8988T (cell line): ENCODE data around the gene LRMDA.
A peak's percentile ranks its signal among the peaks of the same experiment; 100 is the strongest.

Experiments used
- DNase-seq: peaks from one replicate; pipeline ENCODE4 v3.0.0; 2011

Gene LRMDA

DNA sequence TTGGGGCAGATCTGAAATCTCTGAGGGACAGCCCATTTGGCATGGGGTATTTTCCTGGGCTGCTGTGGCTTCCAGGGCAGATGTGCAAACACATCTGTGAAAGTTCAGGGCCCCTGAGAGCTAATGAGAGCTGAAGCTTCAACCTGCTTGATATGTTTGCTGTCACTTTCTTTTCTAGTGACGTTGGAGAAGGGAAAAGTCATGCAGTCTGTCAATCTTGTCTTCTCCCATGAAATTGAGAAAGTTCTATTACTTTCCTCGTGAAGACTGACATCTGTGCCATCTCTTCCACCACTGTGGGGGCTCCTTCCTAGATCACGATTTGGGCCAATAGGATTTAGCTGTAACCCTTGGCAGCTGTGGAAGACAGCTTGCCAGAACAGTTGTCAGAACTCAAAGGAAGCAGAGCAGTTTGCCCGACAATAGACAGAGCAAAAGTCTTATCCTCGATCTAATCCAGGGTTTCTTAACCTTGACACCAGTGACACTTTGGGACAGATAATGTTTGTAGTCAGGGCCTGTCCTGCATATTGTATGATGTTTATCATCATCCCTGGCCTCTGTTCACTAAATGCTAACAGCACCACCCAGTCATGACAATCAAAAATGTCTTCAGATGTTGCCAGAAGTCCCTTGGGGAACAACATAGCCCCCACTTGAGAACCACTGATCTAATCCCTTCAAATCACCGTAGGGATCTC is 586.5 kb downstream of the LRMDA start:
- DNase-seq: no peak

DNA sequence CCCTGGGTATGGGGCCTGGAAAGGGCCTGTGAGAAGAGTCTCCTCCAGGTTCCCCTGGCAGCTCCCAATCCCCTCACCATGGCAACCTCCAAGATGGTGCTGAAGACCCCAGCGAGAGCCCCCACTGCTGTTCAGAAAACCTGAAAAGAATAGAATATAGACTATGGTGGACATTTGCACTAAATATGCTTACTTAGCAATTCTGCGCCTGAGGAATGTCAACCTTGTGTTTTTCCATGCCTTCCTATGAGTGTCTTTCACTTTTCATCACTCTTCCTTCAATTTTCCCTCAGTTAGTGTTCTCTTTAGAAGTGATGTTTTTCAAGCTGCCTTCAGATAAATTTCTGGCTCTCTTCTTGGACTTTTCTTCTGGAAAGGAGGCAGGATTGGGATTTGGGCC is 589.2 kb downstream of the LRMDA start:
- no peak for DNase-seq

DNA sequence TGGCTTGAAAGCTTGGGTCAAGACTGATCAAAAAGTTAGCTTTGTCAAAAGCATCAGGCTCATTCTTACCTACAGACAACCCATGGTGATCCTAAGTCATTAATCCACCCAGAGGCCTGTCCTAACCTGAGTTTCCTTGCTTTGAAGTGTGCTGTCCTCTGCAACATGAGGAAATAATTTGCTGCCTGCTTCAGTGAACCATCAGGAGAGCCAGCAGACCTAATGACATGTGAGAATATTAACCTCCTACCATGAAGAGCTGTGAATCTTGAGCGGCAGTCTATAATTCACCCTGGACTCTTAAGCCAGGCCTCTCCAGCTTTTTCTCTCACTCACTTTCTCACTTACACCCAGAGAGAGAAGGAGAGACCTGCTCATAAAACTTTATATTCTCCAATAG is 590.0 kb downstream of the LRMDA start:
- DNase-seq: no peak

DNA sequence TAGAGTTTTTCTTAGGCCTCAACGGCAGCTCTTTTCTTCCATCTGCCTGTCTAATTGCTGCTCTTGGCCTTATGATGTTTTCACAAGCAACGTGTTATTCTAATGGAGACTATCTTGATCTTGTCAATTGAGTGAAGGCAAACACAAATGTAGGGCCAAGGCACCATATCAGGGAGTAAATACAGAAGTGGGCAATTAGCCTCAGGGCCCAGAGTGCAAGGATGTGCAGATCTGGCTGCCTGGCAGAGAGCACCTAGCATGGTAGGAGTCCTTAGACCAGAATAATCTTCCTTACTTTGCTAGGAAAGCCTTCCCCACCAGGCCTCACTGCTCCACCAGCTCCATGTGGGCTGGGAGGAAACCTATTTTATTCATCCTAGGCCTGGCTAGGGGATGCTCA is 590.9 kb downstream of the LRMDA start:
- DNase-seq: no peak

DNA sequence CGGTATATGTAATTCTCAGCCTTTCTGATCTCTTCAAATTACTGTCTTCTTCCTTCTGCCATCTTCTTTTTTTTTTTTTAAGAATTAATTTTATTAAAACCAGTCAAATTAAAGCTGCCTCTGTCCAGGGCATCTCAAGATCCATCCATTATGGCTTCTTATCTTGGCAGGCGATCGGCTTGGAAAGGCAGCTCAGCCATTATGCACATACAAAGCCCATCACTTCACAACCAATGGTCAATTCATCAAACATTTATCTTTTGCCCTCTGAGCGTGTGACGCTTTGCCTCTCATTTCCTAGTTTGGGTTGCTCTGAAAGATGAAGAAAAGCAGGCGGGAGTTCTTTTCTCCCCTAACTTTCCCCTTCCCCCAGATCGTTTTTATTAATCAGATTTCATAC is 591.6 kb downstream of the LRMDA start:
- no peak for DNase-seq

DNA sequence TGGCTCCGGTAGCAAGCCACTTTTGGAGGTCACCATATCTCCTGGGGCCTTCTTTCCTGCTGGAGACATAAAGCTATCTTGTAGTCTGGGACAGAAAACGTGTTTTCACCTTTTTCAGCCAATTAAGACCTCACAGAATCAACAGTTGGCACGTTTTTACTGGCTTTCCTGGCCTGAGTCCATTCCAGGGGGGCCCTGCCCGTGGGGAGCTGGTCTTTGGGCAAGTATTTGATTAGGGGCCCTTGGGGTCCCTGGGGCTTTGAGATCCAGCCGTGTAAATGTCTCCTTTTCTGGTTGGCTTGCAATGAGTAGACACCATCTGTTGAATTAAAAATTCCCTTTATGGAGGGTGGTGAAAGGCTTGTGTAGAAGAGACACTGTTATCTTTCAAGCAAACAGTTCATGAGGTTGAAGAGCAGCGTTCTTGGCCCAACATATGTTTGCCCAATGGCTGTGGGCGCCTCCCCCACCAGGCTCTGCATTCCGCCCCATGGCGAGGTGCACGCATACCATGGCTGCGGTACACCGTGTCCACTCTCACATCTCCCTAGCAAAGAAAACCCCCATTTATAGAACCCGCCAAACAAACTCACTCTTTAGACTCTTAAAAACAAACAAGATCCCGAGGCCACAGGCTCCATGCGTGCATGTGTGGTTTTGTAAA is 593.2 kb downstream of the LRMDA start:
- no peak for DNase-seq

DNA sequence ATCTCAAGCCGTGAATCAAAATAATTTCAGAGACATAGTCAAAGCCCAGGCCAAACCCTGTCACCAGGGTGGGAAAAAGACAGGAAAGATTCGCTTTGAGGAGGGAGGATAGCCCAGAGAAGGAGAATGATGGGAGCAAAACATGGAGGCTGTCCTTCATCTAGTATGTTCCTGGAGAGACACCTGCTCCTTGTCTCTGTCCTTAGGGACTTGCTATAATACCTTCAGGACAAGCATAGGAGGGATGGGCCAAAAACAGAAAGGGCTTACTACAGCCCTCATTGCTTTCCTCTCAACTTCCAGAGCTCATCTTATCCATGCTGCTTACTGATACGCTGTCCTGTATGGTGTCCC is 593.7 kb downstream of the LRMDA start:
- no peak for DNase-seq

DNA sequence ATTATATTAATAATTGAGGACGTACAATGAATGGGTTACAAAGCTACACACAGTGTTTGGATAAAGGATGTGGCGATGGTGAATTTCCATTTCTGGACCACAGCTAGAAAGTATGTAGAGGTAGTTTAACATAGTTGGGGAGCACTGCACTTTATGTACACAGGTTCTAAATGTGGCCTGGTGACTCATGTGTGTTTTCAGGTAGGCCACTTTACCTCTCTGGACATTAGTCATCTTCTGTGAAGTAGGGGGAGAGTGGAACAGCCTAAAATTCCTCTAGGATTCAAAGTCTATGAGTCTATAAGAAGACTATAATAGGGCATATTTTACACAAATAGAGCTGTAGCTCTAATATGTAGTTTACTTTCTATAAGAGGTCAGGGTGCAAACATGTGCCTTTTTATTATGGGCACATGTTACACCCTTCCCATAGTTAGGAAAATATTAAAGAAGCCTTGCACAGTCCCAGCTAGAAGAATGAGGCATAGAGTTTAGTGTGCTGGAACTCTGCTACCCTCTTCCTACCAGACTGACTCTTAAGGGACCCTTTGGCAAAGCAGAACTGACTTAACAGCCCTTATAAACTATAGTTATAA is 594.9 kb downstream of the LRMDA start:
- DNase-seq: no peak

DNA sequence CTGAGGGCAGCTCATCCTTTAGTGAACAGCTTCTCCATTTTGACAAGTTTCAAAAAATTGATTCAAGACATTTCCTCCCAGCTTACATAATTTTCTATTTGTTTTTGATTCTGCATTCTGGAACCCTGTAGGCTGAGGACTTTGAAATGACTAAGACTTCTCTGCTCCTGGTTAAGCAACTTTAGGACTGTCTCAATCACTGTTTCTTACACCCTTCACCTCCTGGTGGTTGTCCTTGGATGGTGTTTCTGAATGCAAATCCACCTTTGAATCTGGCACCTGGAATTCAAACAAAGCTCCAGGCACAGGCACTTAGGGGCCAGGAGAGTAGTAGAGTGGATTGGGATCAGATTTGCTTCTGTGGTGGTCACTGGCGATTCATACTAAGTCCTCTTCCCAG is 595.5 kb downstream of the LRMDA start:
- no peak for DNase-seq

DNA sequence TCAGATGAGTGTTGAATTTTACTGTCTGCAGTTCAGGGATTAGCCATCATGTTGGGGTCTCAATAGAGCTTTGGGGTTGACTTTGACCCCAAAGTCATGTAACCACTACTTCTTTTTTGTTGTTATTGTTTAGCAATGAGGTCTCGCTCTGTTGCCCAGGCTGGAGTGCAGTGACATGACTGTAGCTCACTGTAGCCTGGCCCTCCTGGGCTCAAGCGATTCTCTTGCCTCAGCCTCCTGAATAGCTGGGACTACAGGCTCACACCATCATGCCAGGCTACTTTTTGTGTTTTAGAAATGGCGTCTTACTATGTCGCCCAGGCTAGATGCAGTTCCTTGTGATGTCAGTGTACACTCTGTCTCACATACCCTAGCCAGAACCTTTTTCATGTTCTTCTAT is 598.4 kb downstream of the LRMDA start:
- no peak for DNase-seq

DNA sequence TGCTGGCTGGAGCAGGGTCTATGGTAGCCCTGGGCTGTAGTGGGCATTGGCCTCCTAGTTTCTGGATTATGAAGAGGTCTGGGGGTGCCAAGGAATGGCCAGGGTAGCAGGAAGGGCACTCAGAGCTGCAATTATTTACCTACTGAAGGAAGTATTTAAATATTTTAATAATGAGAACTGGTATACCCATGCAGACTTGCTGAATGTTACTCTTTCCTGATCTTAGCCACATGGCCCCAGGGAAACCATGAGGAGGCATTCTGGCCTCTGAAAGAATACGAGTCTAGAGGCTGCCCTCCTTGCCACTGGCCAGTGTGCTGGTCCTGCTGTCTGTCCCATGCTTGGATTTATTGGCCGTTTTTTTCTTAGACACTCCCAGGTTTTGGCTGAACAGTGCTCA is 599.7 kb downstream of the LRMDA start:
- no peak for DNase-seq

DNA sequence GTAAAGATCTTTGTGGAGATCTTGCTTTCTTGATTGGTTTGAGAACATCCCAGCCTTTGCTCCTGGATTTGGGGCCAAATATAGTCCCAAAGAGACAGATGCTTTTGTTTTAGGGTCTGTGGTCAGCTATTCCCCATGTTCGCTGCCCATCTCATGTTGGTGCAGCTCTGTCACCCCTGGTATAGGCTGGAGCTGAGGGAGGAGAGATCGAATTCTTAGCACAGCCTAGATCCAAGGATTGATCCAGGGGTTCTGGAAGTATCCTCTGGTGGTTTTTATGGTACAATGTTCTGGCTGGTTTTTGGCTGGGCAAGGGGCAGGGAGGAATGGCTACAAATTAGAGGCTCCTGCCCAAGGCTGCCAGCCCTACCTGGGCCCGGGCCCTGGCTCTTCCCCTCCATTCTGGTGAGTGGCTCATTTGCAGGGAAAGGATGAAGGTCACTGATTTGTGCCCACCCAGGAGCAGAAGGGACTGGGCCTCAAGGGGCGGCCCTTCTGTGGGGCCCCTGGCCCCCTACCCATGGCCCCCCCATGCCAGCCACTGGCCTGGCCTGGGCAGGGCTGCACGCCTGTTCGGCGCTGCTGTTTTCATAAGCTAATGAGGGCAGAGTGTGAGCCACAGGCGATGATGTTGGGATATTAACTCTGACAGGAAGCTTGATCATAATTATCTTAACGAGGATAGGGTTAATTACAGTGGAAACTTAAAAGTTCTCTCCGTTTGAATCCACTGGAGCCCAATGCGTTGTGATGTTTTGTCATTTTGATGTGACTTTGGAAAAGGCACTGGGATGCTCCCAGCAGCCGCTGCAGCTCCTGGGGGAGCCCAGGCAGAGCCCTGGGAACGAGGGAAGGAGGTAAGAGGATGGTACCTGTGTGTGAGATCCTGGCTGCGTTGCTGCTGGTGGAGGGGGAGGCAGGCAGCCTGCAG is 600.6 kb downstream of the LRMDA start:
- no peak for DNase-seq

DNA sequence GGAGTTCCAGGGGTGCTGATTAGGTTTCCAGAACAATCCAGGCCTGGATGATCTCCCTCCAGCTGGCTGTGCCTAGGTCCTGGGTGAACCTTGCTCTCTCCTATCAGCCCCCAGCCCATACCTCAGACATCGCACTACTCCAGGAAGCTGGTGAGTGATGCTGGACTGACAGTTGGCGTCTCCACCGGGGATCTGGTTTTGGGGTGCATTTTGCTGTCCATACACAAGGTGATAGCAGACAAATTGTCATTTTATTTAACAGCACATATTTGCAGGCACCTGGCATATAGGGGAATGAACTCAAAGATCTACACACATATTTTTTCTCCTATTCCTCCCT is 601.2 kb downstream of the LRMDA start:
- no peak for DNase-seq

DNA sequence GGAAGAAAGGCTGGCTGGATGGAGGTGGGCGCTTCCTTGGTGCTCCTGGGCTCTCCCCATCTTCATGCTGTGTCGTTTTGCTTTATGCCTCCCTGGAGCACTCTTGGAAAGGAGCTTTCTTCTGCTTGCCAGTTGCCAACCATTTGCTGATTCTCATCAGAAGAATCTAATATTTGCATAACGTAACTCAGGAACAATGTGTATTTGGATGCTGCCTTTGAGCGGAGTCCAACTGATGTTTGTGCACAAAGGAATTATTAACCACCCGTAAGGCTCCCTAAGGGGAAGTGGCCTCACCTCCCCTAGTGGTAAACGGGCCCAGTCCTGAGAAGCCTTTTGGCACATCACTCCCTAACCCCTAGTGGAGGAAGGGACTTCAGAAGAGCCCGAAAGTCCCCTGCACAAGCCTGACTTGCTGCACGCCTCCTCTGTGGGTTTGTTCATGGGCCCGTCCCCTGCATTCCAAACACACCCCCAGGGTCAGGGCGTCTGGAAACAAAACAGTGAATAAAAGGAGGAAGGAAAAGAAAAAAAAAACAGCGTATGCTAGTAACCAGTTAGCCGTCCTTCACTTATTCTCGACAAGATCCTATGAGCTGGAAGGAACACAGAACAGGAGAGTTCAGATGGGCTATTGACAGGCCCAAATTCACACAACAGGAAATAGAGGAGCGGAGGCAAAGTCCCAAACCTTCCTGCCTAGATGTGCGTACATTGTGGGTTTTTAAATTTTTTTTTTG is 602.2 kb downstream of the LRMDA start:
- no peak for DNase-seq

DNA sequence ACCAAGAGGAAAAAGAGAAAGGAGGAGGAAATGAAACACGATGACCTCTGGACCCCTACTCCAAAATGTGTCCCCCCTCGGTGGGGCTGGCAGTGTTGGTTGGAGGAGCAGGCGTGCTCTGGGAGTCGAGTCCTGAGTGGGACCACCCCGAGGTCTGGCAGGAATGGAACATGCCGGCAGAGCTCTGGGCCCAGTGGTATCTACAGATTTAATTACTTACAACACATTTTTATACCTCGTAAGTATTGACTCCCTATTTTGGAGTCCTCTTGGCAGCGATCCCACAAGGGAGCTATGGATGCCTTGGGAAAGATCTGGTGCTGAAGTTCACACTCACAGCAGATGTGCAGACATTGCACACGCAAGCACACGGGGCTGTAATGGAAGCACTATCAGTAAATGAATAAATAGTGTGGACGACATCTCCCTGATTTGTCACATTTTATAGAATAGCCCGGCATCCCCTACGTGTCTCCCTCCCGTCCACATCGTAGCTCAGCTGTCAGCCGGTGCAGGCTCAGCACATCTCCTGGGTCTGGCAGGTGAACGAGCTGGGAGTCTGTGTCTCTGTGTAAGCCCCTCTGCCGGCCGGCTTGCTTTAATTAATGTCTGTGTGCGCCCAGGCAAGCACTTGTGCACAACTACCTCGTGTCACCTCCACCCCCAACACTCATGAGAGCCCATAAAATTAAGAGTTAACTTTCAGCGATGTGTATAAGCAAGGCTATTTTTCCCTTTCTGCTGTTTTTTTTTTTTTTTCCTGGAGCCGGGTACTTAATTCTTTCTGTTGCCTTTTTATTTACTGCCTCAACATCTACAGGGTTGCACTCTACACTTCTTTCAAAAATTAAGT is 603.2 kb downstream of the LRMDA start:
- no peak for DNase-seq

DNA sequence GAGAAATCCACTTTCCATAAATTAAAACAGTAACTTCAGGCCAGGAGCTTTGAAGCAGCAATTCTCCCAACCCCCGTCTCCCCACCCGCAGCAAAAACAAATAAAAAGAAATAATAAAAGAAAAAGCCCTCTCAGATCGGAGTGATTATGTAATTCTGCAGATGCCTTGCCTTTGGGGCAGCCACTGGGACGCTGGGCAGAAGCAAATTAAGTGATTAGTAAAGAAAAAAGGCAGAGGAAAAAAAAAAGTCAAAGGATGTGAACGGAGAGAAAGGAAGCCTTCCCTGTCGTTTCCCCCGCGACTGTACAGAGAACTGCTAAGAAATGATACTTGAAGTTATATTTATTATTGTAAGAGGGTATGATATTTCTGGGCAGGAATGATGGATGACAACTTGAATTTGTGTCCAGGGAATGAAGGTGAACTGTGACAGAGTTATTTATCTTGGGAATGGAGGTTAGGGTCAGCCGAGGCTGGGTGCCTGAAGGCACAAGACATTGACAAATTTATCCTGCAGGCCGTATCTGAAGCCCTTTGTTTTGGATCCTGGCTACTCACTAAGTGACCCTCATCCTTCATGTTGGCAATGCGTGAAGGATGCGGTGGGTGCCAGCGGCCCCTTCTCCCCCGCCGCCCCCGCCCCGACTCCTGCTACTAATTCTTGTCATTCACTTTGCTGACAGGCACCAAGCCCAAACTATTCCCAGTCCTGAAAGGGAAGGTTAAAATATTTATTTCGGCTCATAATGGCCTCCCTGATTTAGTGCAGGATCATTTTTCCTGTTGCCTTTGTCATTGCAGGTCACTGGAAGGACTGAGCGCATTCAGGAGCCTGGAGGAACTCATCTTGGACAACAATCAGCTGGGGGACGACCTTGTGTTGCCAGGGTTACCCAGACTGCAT is 604.0 kb downstream of the LRMDA start:
- no peak for DNase-seq

DNA sequence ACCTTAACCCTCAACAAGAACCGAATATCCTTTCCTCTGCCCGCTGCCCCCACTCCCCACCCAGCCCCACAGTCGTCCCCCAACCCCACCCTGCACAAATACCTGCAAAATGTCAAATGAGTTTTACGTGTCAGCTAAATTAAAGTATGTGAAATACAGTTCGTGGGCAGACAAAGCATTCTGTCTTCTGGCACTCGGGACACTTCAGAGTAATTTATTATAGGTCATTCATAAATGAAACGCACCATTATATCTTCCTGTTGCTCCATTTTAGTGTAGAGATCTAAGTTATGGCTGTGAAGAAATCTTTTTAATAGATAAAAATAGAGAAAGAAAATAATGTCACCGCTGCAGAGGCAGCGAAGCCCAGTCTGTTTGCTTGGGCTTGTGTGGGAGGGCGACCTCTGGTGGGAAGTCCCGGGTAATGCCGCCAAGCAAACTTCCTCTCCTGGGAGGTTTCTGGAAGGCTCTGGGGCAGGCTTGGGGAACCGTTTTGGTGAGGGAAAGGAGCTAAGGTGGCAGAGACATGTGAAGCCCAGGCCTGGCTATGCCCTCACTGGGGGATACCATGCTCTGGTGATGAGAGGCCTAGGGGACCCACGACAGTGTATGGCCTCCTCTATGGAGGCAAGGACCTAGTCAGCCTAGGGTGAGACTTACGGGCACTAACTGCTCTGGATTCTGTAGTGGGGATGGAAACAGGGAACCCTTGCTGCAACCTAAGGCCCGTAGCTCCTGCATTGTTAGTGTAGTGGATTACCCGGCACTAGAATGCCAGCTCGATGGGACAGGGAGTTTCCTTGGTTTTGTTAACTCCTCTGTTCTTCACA is 604.9 kb downstream of the LRMDA start:
- DNase-seq: peak; percentile 52

DNA sequence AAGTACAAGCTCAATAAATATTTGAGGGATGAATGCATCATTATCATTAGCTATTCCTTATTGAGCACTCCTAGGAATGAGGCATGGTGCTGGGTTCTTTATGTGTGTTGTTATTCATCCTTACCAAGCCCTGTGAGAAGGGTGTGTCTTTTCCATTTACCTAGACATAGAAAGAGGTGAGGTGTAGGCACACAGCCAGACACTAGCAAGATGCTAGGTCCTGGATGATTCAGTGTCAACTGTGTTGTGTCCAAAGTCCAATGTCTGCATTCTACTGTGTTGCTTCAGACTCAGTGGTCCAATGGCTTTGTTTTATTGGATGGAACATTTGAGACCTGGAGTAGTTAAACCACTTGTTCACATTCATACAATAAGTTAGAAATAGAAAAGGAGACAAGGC is 605.5 kb downstream of the LRMDA start:
- DNase-seq: no peak

DNA sequence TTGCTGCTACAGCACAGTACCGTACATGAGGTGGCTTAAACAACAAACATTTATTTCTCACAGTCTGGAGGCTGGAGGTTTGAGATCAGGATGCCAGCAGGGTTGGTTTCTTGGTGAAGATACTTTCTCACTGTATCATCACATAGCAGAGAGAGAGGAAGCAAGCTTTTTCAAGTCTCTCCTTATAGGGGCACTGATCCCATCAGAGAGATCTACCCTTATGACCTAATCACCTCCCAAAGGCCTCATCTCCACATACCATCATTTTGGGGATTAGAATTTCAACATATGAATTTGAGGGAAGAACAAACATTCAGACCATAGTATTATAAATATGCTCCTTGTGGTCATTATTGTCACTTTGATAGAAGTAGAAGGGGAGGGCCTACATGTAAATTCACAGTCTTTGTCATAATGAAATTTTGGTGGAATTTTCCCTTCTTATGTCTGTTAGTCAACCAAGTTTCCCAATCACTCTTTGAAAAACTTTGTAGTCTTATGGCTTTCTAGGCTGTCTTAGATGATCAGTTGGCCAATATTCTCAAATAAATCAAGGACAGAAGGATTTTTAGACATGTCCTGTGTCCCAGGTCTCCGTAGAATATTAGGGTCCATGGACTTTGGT is 606.2 kb downstream of the LRMDA start:
- DNase-seq: no peak
